GM19372 (cell line): ENCODE data around the gene GJE1.

Experiments used
- ATAC-seq: cut with Tn5 transposase; IDR thresholded peaks from one replicate; pipeline ENCODE4 v1.9.1; 2021; ENCODE audit warnings: mild to moderate bottlenecking, low read depth, moderate library complexity; ENCODE audit not compliant: unreplicated experiment

GJE1 gene

DNA sequence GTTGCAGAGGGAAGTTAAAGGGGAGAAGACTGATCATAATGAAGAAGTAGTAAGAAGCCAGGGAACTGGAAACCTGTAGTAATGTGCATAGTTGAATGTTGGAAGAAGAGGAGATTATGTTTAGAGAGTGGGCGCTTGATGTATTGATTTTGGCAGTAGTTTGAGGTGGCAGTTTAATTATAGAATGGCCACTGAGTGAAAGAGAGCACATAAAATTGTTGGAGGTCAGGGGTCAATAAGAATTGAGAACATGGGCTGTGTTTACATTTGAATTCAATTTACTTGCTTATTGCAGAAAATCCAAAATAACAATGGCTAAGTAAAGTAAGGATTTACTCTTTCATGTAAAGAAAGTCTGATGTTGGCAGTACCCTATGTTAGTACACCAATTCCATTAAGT is 30.1 kb downstream of the GJE1 start:
- ATAC-seq: no peak

DNA sequence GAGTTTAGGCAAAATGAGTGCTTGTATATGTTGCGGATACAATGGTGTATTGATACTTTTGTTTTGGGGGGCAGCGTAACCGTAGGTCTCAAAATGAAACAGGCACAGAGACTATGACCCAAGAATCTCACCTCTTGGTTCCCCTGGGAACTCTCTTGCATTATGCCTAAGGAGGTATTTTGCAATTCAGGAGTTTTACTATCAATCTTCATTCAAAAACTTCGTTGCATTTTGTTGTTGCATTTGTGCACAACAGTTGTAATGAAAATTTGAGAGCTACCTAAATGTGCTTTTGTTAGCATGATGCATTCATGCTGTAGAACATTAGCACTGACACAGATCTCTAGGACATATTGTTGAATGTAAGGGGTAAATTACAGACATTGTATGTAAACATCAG is 32.5 kb downstream of the GJE1 start:
- ATAC-seq: no peak

DNA sequence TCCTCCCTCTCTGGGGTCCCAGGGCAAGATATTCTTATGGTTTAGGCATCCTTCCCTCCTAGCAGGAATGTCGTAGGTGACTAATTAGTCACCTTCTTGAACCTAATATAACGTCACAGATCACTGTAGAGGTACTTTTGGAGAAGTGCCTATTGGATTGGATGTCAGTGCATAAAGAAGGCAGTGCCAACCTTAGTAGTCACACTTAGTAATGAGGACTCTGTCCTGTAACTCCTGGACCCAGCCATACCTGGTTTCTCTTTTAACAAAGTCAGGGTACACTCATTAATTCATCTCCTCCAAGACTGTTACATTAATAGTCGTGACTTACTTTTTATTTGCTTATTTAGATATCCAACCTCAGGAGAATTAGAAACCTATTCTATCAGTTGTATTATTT is 34.3 kb downstream of the GJE1 start:
- ATAC-seq: no peak

DNA sequence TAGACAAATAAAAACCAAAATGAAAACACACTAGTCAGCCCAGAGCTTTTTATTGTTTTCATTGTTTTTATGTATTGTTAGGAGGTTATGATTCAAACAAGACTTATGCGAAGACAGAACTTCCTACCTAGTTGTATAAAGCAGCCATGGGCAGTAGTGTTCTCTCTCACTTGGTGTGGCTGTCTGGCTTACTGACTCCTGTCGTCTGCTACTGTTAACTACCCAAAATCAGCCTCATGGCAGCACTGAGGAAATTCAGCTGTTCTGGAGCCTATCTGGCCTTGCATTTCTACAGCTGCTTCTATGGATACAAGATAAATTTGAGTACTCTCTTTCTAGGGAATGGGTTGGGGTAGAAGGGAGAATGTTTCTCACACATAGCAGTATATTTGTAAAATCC is 34.8 kb downstream of the GJE1 start:
- no peak for ATAC-seq

DNA sequence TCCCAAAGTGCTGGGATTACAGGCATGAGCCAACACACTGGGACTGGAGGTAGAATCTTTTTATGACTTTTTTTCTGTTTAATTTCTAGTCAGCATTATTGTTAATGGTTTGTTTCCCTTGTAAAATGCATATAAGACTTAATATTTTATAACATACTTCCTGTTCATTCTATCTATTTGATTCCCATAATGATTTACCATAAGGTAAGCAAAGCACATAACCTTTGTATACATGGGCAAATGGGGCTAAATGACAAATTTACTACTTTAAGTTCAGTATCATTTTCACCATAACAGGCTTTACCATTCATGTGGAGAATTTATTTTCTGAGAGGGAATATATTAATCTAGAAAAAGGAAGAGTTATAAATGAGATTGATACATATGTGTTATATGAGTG is 38.6 kb downstream of the GJE1 start:
- ATAC-seq: no peak

DNA sequence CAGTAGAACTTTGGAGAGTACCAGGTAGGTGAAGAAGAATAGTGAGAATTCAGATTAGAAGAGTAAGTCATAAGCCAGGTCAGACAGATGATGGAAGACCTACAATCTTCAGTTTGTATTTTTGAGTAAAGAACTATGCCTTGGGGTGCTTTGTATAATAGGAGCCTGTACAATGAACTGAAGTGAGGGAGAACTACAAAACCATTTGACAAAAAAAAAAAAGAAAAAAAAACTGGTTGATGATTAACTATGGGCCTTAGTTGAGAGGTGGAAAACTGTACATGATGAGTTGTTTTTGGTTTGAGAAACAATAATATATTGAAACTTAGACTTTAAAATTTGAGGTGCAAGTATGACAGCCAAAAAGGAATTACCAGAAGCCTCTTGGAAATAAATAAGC is 40.0 kb downstream of the GJE1 start:
- ATAC-seq: no peak

DNA sequence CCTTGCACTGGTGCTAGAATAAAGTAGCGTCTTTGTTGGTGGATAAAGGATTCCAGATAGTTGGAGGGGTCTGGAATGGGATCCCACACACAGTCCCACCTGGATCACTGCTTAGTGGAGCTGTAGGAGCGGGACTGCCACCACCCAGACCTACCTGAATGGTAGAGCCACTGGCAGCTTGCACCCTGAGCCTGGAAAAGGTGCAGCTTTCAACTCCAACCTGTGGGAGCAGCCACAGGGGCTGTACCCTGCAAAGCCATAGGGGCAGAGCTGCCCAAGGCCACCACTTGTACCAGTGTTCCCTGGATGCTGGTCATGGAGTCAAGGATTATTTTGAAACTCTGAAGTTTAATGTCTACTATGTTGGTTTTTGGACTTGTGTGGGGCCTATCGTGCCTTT is 41.3 kb downstream of the GJE1 start:
- no peak for ATAC-seq

DNA sequence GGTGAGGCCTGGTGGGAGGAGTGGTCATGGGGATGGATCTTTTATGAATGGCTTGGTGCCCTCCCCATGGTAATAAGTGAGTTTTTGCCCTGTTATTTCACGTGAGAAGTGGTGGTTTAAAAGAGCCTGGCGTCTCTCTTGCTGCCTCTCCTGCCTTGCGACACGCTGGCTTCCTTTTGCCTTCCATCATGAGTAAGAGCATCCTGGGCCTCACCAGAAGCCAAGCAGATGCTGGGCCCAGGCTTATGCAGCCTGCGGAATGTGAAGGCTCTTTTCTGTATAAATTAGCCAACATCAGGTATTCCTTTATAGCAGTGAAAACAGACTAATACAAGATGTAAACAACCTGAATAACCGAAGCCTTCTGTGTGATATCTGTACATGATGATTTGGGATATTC is 42.0 kb downstream of the GJE1 start:
- no peak for ATAC-seq

DNA sequence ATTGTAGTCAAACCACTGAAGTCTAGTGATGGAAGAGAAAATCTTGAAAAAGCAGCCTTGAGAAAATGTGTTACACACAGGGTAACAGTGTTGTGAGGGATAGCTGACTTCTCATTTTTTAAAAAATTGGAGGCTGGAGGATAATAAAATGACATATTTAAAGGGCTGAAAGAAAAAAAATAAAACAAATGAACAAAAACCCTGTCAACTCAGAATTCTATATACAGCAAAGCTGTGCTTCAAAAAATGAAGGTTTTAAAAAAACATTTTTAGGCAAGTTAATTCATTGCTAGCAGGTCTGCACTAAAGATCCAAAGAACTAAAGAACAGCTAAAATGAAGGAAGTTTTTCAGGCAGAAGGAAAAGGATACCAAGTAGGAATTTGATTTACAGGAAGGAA is 45.4 kb downstream of the GJE1 start:
- no peak for ATAC-seq

DNA sequence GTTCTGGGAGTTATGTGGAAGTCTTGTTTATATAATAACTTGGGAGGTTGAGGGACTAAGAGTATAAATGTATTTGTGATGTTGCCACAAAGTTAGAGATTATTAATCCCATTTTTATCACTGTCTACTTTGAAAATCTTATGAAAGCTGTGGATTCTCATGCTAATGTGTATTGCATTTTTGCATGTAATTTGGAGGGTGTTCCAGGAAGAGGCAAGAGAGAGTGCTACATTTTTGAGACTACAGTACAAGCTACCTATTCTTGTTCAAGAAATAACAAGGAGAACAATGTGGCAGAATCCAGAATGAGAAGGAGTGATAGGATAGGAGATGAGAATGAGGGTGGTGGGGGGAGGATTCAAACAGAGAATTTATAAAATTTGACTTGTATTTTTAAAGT is 49.3 kb downstream of the GJE1 start:
- ATAC-seq: no peak

DNA sequence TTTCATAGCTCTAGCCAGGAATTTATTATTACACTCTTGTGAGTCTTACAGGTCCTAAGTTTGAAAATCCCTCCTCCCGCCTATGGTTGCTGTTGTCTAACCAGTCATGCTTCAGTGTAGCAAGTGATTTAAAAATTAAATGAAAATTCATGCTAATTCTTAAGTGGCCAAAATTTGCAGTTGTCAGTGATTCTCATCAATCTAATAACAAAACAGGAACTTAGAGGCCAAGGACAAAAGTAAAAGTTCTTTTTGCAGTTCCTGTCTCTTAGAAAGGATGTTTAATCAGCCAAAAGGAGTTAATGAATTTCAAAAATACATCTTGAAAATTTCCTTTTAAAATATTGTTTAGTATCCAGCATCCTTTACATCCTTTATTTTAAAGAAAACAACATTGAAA is 50.6 kb downstream of the GJE1 start:
- no peak for ATAC-seq

DNA sequence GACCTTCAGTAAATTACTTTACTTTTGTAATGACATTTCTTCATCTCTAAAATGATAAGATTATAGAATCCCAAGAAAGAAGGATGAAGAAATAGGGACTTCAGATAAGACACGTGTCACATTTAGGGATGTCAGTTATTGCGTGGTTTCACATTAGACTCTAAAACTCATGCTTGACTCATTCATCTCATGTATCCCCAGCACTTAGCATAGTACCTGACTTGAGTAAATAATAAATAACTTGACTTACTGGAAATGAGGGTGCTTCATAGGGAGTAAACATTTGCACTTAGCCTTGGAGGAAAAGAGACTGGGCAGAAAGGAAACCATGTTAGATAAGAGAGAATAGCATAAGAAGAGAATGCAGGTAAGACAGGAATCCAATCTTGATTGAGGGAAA is 51.6 kb downstream of the GJE1 start:
- ATAC-seq: no peak
